Measurements from ENCODE around the gene GIPC3.
A peak's percentile ranks its signal among the peaks of the same experiment; 100 is the strongest.

The GIPC3 gene

GRCh38 chr19:3539756-3540118, 45.5 kb upstream of the GIPC3 start (continued):
- no peak for TF ChIP-seq KLF16 (tag by site-specific recombination; IDR thresholded peaks at IDR 0.05)
- no peak for TF ChIP-seq ZNF175 (tag by site-specific recombination; IDR thresholded peaks at IDR 0.05)
- TF ChIP-seq ZNF121 (tag by site-specific recombination; IDR thresholded peaks at IDR 0.05): peak; percentile 83
- TF ChIP-seq ZNF837 (tag by site-specific recombination; IDR thresholded peaks at IDR 0.05): no peak
- TF ChIP-seq OSR2 (tag by site-specific recombination; IDR thresholded peaks at IDR 0.05): no peak
- peak; percentile 100 for TF ChIP-seq ZNF146 (tag by site-specific recombination; IDR thresholded peaks at IDR 0.05)

DNA sequence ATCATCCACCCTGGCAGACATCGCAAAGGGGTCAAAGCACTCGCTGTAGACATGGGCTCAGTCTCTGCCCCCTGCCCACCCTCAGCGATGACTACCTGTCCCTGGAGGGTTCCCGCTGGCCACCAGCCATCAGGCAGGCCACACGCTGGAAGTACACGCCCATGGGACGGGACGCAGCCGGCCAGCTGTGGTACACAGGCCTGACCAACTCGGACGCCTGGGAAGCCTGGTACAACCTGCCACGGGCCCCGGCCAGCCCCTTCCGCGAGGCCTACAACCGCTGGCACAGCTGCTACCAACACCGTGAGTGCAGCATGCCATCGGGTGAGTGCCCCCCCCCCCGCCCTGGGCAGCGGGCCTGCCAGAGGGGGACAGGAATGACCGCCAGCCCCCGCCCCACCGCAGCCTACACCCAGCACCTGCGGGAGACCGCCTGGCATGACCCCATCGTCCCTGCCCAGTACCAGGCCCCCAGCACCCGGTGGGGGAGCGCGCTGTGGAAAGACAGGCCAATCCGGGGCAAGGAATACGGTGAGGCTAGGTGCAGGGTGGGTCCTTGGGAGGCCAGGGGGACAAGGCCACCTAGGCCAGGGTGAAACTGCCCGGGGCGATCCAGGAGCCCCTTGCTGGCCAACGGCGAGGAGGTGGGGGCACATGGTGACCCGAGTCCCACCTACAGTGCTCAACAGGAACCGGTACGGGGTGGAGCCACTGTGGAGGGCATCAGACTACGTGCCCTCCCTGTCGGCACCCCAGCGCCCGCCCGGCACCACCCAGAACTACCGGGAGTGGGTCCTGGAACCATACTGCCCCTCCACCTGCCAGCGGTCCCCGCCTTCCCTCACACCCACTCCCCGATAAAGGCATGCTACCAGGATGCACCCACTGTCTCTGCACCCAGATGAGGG, 41.9 kb upstream of the GIPC3 start:
- Histone ChIP-seq H3K27ac (ENCODE audit: extremely low read depth, low read depth, low read length) (no peak overlapping the region), H3K4me3 (ENCODE audit: low read depth, low read length) (no peak overlapping the region), H3K36me3 (ENCODE audit: control insufficient read depth in 2 of 2, insufficient read depth in 1 of 2, low read length in 2 of 2) (peaks cover 3 to 37% of the 10 kb centered on the region in 2 experiments; a peak in 2 of 3 replicates), H3K4me1 (ENCODE audit: control insufficient read depth, insufficient read depth, low read length) (no peaks in the 10 kb centered on the region), H3K9me3 (ENCODE audit: control insufficient read depth, insufficient read depth, low read depth, low read length) (no peaks in the 10 kb centered on the region)
- POLR2A ChIA-PET: no interaction called here
- no peak for TF ChIP-seq ZNF18 (tag by site-specific recombination; IDR thresholded peaks at IDR 0.05)
- no peak for TF ChIP-seq HOXD13 (CRISPR knock-in tag; IDR thresholded peaks at IDR 0.05; ENCODE audit: borderline replicate concordance)
- TF ChIP-seq EGR2 (tag by site-specific recombination; IDR thresholded peaks at IDR 0.05; ENCODE audit: low read depth): no peak
- no peak for TF ChIP-seq ZNF561 (tag by site-specific recombination; IDR thresholded peaks at IDR 0.05; ENCODE audit: borderline replicate concordance)
- no peak for TF ChIP-seq PRDM4 (tag by site-specific recombination; IDR thresholded peaks at IDR 0.05)
- peak; percentile 15; the same call in 1 of the 2 replicates for TF ChIP-seq SP2 (tag by site-specific recombination; IDR thresholded peaks at IDR 0.05)
- TF ChIP-seq ZNF404 (tag by site-specific recombination; IDR thresholded peaks at IDR 0.05): no peak
- TF ChIP-seq, protein P1, sequence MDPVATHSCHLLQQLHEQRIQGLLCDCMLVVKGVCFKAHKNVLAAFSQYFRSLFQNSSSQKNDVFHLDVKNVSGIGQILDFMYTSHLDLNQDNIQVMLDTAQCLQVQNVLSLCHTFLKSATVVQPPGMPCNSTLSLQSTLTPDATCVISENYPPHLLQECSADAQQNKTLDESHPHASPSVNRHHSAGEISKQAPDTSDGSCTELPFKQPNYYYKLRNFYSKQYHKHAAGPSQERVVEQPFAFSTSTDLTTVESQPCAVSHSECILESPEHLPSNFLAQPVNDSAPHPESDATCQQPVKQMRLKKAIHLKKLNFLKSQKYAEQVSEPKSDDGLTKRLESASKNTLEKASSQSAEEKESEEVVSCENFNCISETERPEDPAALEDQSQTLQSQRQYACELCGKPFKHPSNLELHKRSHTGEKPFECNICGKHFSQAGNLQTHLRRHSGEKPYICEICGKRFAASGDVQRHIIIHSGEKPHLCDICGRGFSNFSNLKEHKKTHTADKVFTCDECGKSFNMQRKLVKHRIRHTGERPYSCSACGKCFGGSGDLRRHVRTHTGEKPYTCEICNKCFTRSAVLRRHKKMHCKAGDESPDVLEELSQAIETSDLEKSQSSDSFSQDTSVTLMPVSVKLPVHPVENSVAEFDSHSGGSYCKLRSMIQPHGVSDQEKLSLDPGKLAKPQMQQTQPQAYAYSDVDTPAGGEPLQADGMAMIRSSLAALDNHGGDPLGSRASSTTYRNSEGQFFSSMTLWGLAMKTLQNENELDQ (tag by site-specific recombination; IDR thresholded peaks at IDR 0.05; ENCODE audit: low read depth): no peak
- TF ChIP-seq ZNF624 (tag by site-specific recombination; IDR thresholded peaks at IDR 0.05): no peak
- no peak for TF ChIP-seq ZNF677 (tag by site-specific recombination; IDR thresholded peaks at IDR 0.05)
- TF ChIP-seq ZSCAN16 (tag by site-specific recombination; IDR thresholded peaks at IDR 0.05): no peak
- TF ChIP-seq ZBTB7A (tag by site-specific recombination; IDR thresholded peaks at IDR 0.05; ENCODE audit: low read depth): no peak
- TF ChIP-seq ZNF558 (tag by site-specific recombination; IDR thresholded peaks at IDR 0.05): no peak
- peak; percentile 79 for TF ChIP-seq HIC1 (tag by site-specific recombination; IDR thresholded peaks at IDR 0.05)
- TF ChIP-seq, protein P2, sequence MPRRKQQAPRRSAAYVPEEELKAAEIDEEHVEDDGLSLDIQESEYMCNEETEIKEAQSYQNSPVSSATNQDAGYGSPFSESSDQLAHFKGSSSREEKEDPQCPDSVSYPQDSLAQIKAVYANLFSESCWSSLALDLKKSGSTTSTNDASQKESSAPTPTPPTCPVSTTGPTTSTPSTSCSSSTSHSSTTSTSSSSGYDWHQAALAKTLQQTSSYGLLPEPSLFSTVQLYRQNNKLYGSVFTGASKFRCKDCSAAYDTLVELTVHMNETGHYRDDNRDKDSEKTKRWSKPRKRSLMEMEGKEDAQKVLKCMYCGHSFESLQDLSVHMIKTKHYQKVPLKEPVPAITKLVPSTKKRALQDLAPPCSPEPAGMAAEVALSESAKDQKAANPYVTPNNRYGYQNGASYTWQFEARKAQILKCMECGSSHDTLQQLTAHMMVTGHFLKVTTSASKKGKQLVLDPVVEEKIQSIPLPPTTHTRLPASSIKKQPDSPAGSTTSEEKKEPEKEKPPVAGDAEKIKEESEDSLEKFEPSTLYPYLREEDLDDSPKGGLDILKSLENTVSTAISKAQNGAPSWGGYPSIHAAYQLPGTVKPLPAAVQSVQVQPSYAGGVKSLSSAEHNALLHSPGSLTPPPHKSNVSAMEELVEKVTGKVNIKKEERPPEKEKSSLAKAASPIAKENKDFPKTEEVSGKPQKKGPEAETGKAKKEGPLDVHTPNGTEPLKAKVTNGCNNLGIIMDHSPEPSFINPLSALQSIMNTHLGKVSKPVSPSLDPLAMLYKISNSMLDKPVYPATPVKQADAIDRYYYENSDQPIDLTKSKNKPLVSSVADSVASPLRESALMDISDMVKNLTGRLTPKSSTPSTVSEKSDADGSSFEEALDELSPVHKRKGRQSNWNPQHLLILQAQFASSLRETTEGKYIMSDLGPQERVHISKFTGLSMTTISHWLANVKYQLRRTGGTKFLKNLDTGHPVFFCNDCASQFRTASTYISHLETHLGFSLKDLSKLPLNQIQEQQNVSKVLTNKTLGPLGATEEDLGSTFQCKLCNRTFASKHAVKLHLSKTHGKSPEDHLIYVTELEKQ (tag by site-specific recombination; IDR thresholded peaks at IDR 0.05; ENCODE audit: borderline replicate concordance): no peak
- TF ChIP-seq PRDM1 (tag by site-specific recombination; IDR thresholded peaks at IDR 0.05): no peak
- CTCF ChIA-PET: no interaction called here
